HepG2 (cell line): ENCODE data around the gene DNAL4. TPM values are rescaled to one million over a fixed set of nuclear protein-coding genes. Genes with fewer than 3 reads are reported as not detected.
A peak's percentile ranks its signal among the peaks of the same experiment; 100 is the strongest.

Source experiments
- AGO2 ChIP-seq: fragments of 200-400 bp; formaldehyde crosslinking; optimal IDR thresholded peaks from 2 replicates; pipeline ENCODE3; 2017; ENCODE audit warnings: mild to moderate bottlenecking, low read depth, low read length, moderate library complexity
- CTCF ChIP-seq: sonication (generic); formaldehyde crosslinking; IDR thresholded peaks from 2 replicates; pipeline ENCODE4 v1.5.0; 2020; ENCODE audit warnings: mild to moderate bottlenecking, missing genetic modification reagents, moderate library complexity
- HIC2 ChIP-seq: sonication (generic); formaldehyde crosslinking; IDR thresholded peaks from 2 replicates; pipeline ENCODE4 v1.9.0; 2022; ENCODE audit warnings: low read depth, missing genetic modification reagents
- HNRNPL ChIP-seq: fragments of 200-400 bp; formaldehyde crosslinking; IDR thresholded peaks from 2 replicates; pipeline ENCODE4 v1.6.1; 2017; ENCODE audit warnings: mild to moderate bottlenecking, low read depth, low read length
- POLR2A ChIP-seq, 2 experiments: IDR thresholded peaks; 2 replicates each; pipeline ENCODE4 v1.6.1; 2011; ENCODE audit warnings: low read depth in 2 of 2, low read length in 2 of 2, mild to moderate bottlenecking in 1 of 2, moderate library complexity in 1 of 2; ENCODE audit not compliant: insufficient read depth in 1 of 2
- XRCC5 ChIP-seq: fragments of 200-400 bp; formaldehyde crosslinking; optimal IDR thresholded peaks from 2 replicates; pipeline ENCODE3; 2017; ENCODE audit warnings: mild to moderate bottlenecking, low read length
- ZBTB38 ChIP-seq: sonication (generic); formaldehyde crosslinking; IDR thresholded peaks from 2 replicates; pipeline ENCODE4 v1.5.1; 2020; ENCODE audit warnings: mild to moderate bottlenecking, missing genetic modification reagents
- ZMYM4 ChIP-seq: sonication (generic); formaldehyde crosslinking; IDR thresholded peaks from 2 replicates; pipeline ENCODE4 v1.8.1; 2023; ENCODE audit warnings: mild to moderate bottlenecking, missing genetic modification reagents
- ZNF333 ChIP-seq: sonication (generic); formaldehyde crosslinking; IDR thresholded peaks from 2 replicates; pipeline ENCODE4 v1.4.0; 2020; ENCODE audit warnings: mild to moderate bottlenecking, missing genetic modification reagents, borderline replicate concordance
- ZNF687 ChIP-seq: sonication (generic); formaldehyde crosslinking; IDR thresholded peaks from 2 replicates; pipeline ENCODE4 v1.5.1; 2020; ENCODE audit warnings: mild to moderate bottlenecking, missing genetic modification reagents, moderate library complexity
- polyA plus RNA-seq, 8 experiments: library from polyadenylated mRNA; depleted of rRNA in 3 of 8; stranded (reverse) in 7 of 8; unstranded in 1 of 8; fragments of >200 nt; fragmentation: Illumina TruSeq in 4 of 8; extraction: Trizol in 4 of 8; gene quantifications; 2 replicates each; pipeline versions ENCODE4 v1.2.1 to v1.2.3, GENCODE V29; 2011 to 2016; ENCODE audit warnings: low read depth in 4 of 8, missing spikeins in 1 of 8, mixed read lengths in 1 of 8; ENCODE audit not compliant: insufficient read depth in 1 of 8
- total RNA-seq, 5 experiments: library from RNA; depleted of rRNA; stranded (reverse); fragments of >200 nt; fragmentation: Illumina TruSeq; extraction: Trizol; gene quantifications; 2 replicates each; pipeline ENCODE4 v1.2.3, GENCODE V29; 2016; ENCODE audit warnings: low read depth in 1 of 5

DNAL4 gene
- total and polyA plus RNA-seq, 2 of the 13 experiments (the other 11 are each of a cell fraction or from before 2014, with no cell fraction given) = 8.0 to 10.7 TPM

- TF ChIP-seq HIC2 (CRISPR knock-in tag) (peak; percentile 73; the same call in 1 of the 2 replicates), ZBTB38 (CRISPR knock-in tag) (peak; percentile 90), CTCF (0 out of 2 replicates have a peak, but pooled peaks have one; percentile 15), AGO2 (peak; percentile 37), ZNF333 (no peak), HNRNPL (0 out of 2 replicates have a peak, but pooled peaks have one; percentile 60), ZNF687 (peak; percentile 68), XRCC5 (no peak), ZMYM4 (CRISPR knock-in tag) (no peak), POLR2A (IDR thresholded peaks at IDR 0.05; ENCODE audit: insufficient read depth in 1 of 2, low read depth in 2 of 2, low read length in 2 of 2) (0 out of 4 replicates have a peak, but pooled peaks of 1 of the 2 experiments have one; percentile 38)
These were observed 45.3 kb downstream of the DNAL4 start (continued) for GRCh38 chr22:38748487-38749136.
